Right hindlimb (tissue), 1 donor: ENCODE measurements around the gene PLCD3.

Experiments
- DNase-seq: peaks from one replicate; pipeline ENCODE4 v3.0.0-alpha.2; 2018

PLCD3 gene

GRCh38 chr17:45115015-45115625, 17.2 kb downstream of the PLCD3 start:
- DNase-seq, result no peak

- DNase-seq, result no peak
Observed at GRCh38 chr17:45114117-45114932, 18.0 kb downstream of the PLCD3 start.

GRCh38 chr17:45113424-45113754, 18.9 kb downstream of the PLCD3 start:
- DNase-seq, result no peak

- no peak for DNase-seq
Observed at GRCh38 chr17:45112559-45113423, 19.5 kb downstream of the PLCD3 start.

- no peak for DNase-seq
Observed at GRCh38 chr17:45111850-45112249, 20.5 kb downstream of the PLCD3 start.

- peak; percentile 22 for DNase-seq
Observed at GRCh38 chr17:45110676-45111611, 21.4 kb downstream of the PLCD3 start.

GRCh38 chr17:45108595-45109521, 23.5 kb downstream of the PLCD3 start:
- DNase-seq, result peak; percentile 16

- DNase-seq, result no peak
Observed at GRCh38 chr17:45108051-45108450, 24.3 kb downstream of the PLCD3 start.

GRCh38 chr17:45107293-45108010, 24.9 kb downstream of the PLCD3 start:
- peak; percentile 57 for DNase-seq

GRCh38 chr17:45106582-45106981, 25.7 kb downstream of the PLCD3 start:
- no peak for DNase-seq

- peak; percentile 34 for DNase-seq
Observed at GRCh38 chr17:45106096-45106495, 26.2 kb downstream of the PLCD3 start.

GRCh38 chr17:45104907-45105624, 27.2 kb downstream of the PLCD3 start:
- DNase-seq, result no peak

- no peak for DNase-seq
Observed at GRCh38 chr17:45104497-45104896, 27.8 kb downstream of the PLCD3 start.

- DNase-seq, result no peak
Observed at GRCh38 chr17:45104029-45104428, 28.3 kb downstream of the PLCD3 start.

GRCh38 chr17:45103269-45103795, 29.0 kb downstream of the PLCD3 start:
- no peak for DNase-seq

GRCh38 chr17:45102856-45103255, 29.5 kb downstream of the PLCD3 start:
- no peak for DNase-seq

GRCh38 chr17:45101883-45102811, 30.2 kb downstream of the PLCD3 start:
- DNase-seq, result no peak

- DNase-seq, result no peak
Observed at GRCh38 chr17:45101546-45101882, 30.8 kb downstream of the PLCD3 start.
